NCI-H82 (cell line): ENCODE measurements around the gene UBTF.

Source experiments
- DNase-seq: peaks from one replicate; lab custom pipeline; 2025; lab: John Stamatoyannopoulos, UW

The UBTF gene

DNA sequence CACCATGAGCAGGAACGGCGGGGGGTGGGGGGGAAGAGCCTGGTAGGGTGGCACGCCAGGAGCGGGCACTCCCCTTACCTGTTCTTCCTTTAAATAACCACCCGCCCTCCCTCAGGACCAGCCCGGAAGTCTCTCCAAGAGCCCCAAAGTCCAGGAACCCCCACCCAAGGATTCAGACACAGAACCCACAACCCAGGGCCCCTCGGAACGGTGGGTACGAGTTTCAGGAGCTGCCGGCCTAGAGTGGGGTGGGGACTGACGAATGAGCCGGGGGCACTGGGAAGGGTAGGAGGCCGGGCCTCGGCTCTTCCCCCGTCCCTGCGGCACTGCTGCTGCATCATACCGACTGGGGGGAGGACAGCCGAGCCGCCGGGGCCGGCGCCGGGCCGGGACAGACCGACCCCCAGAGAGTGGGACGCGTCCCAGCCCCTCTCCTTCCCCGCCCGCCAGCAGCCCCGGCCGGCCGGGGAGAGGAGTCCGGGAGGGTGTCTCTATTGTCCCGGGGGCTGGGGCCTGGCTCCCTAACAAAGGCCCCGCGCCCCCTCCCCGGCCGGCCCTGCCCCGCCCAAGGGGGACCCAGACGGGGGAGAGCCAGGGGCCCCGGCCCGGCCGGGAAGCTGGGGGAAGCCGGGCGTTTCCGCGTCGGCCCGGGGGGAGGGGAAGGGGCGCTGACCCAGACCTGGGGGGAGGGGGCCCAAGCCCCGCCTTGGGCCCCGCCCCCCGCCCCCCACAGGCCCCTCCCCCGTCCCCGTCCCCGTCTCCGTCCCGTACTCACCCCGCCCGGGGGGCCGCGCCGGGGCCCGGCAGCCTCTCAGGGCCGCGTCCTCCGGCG, 20.5 kb downstream of the UBTF start:
- peak; percentile 71 for DNase-seq

DNA sequence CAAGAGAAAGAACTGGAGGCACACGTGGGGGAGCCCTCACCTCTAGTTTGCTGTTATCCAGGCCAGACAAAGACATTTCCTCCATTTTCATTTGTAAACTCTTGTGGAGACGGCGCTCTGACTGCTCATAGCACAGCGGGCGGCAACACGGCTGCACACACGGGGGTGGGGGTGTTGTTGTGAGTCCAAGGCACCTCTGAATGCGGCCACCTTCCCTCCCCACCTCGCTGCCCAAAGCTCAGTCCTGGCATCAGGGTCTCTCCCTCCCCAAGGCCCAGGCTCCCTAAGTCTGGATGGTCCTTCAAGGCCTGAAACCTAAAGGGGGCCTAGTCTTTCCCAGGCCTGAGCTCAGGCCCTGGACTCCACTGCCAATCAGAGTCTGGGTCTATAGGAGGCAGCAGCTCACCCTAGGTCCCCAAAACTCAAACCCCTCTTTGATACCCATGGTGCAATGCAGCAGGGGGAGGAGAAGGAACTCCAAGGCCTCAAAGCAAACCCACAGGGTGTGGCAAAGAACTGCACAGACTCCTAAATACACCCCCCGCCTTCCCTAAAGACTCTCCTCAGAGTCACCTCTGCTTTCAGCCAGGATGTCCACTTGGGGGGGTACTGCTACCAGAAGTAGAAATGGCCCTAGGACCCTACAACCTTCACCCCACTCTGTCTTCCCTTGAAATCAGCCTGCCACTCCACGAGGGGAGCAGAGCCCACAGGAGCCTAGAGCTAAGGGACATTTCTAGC, 21.3 kb downstream of the UBTF start:
- DNase-seq = no peak

DNA sequence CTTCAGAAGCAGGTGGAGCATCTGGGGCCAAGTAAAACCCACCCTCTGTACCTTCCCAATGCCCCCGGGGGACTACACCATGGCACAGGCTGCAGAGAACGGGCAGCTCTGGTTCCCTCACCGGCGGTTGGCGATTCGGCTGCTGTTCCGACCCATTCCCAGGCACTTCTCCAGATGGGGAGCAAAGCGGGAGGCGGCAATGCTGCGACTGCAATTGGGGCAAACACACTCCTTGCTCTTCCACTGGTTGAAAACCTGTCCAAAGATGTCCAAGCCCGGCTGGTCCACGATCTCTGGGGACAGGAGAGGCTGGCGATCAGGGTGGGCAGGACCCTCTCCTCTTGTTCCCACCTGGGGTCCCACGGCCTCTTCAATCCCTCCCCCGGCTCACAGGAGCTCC, 22.4 kb downstream of the UBTF start:
- no peak for DNase-seq

DNA sequence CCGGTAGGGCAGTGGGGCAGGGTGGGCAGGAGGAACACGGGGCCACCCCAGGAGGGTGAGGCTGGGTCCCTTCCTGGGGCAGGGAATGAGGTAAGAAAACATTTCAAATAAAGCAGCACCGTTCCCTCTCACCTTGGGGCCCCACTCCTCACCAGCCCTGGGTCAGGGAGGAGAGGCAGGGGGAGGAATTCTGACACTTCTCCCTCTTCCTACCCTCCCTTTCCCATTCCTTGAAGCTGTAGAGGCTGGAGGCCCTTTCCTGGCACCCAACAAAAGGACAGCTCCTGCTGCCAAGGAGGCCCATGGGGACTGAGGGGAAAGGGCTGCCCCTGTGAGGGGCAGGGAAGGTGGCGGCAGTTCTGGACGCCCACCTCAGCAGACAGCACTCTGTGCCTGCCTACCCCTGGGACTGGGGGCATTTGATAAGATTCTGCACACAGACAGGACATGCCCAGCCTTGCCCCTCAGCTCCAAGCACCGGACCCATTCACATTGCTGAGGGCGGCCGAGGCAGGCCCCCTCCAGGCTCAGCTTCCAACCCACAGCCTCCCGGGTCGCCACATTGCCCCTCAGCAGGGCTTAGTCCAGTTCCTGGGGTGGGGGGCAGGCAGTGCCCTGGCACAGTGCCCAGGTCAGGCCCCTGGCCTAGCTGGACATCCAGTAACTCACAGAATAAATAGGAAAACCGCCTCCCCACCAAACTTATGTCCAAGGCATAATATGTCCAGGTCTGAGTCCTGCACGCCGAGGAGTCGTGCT, 26.0 kb downstream of the UBTF start:
- no peak for DNase-seq

DNA sequence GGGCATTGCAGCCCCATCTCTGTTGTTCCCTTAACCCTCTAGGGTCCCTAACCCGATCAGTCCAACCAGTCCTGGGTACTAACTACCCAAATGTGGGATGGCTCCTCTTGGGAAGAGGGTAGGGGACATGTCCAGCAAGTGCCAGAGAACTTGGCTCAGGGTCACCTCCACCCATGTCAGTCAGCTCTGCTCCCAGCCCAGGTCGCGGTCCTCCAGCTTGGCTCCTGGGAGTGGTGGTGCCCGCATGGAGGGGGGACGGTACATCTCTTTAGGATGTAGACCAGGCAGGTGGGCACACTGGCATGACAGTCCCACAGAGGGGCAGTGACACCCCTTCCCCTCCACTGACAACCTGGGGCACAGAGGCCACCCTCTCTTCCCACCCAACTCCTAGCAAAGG, 26.7 kb downstream of the UBTF start:
- DNase-seq = no peak

DNA sequence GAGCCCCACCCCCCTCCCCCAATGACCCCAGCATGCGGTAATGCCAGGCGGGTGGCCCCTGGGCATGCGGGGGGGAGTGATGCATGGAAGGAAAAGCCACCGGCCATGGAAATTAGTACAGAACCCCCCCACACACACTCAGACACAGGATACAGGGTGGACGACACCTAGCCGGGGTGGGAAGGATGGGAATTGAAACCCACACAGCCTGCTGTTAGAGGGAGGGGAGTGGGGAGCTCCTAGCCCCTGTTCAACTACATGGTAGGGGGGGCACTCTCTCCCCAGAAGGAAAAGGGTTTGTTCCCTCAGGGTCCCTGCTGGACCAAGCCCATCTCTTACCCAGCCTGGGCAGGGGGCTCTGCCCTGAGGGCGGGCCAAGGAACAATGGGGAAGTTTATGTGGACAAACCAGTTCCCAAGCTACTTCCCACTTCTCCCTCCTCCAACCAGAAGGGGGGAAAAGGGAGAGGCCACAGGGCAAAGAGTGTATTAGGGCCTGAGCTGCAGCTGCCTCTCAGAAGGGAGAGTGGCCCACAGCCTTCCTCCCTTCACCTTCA, 27.5 kb downstream of the UBTF start:
- no peak for DNase-seq

DNA sequence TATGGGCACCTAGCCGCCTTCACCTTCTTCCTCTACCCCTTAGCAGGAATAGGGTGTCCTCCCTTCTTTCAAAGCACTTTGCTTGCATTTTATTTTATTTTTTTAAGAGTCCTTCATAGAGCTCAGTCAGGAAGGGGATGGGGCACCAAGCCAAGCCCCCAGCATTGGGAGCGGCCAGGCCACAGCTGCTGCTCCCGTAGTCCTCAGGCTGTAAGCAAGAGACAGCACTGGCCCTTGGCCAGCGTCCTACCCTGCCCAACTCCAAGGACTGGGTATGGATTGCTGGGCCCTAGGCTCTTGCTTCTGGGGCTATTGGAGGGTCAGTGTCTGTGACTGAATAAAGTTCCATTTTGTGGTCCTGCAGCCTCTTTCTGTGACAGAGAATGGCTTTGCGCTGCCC, 28.1 kb downstream of the UBTF start:
- no peak for DNase-seq

DNA sequence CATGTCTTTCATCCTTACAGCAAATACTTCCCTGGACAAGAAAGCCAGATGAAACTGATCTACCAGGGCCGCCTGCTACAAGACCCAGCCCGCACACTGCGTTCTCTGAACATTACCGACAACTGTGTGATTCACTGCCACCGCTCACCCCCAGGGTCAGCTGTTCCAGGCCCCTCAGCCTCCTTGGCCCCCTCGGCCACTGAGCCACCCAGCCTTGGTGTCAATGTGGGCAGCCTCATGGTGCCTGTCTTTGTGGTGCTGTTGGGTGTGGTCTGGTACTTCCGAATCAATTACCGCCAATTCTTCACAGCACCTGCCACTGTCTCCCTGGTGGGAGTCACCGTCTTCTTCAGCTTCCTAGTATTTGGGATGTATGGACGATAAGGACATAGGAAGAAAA, 29.0 kb downstream of the UBTF start:
- no peak for DNase-seq

DNA sequence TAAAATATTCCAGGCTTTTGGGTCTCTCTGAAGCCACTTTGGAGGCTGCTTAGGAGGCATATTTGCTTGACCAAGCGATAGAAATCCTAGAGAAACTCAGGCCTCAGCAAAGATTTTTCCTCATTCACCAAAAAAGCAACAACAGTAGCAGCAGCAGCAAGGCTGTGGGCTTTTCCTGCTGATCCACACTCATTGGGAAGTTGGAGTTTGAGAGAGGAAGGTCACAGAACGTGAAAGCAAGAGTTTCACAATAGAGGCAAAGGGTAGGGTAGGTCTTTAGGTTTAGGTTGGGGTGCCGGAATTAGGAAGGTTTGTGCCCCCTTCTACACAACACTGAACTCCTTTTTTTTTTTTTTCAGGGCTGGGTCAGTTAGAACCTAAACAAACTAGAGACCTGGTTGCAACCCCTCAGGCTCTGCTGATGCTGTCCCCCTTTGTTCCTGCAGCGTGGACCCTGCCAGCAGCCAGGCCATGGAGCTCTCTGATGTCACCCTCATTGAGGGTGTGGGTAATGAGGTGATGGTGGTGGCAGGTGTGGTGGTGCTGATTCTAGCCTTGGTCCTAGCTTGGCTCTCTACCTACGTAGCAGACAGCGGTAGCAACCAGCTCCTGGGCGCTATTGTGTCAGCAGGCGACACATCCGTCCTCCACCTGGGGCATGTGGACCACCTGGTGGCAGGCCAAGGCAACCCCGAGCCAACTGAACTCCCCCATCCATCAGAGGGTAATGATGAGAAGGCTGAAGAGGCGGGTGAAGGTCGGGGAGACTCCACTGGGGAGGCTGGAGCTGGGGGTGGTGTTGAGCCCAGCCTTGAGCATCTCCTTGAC, 30.7 kb downstream of the UBTF start:
- DNase-seq = no peak

DNA sequence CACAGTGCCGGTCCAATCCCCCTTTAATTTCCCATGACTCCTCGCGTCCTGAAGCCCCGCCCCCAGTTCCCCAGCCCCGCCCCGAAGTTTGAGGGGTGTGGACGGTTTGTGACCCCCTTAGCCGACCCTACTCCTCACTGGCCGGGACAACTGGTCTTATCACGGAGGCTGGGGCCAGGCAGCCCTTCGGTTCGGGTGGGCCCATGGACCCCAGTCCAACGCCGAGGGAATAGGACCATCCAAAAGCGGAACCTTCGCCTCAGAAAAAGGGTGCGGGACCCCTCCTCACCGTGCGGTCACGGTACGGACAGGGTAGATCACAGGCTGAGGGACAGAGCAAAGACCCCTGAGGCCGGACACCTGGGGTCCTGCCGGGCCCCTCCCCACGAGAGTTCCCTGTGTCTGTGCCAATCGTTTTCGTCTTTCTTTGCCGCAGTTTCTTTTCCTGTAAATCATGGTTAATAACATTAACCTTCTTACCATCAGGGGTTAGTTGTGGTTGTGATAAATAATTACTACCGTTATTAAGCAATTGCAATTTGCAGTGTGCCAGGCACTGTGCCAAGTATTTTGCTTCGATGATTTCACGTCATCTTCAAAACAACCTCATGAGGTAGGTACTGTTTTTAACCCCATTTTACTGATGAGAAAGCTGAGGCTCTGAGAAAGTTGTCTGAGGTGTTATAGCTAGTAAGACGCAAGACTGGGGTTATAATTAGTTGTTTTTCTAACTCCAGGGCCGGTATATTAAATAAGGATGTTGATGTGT, 32.2 kb downstream of the UBTF start:
- DNase-seq = peak; percentile 59

DNA sequence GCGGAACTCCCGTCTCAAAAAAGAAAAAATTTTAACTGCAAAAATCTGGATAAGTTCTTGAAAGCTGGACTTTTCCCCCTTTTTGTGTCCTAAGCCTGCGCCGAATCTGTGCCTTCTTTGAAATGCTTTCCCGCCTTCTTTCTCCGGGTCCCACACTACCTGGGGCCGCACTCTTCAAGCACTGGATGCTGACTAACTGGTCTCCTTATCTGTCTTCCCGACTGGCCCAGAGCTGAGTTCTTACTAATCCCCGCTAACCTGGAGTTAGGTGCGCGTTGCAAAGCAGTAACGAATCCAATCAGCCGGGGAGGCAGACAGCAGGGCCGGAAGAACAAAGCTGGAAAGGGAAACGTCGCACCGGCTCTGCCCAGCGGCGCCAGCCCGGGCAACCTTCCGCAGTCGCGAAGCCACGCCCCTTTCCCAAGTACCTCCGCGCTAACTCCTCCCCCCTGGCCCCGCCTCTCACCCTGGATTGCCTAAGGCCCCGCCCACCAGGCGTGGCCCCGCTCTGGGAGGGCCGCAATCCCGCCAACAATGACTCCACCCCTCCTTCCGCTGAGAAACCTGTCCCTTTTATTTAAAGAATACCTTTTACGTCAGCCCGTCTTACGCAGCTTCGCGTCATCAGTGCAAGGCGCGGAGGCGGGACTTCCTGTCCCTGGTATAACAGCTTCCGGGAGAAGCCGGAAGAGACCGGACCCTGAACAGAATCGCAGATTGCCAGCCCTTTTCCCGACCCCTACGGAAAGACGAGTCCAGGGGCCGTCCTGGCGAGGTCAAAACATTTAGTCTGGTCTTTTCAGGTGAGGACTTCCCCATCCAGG, 33.0 kb downstream of the UBTF start, which contains the start of gene TMUB2:
Gene TMUB2 (plus strand): TSS at position 666 of the 824 bp plus-strand sequence. CDS start 737 bp downstream, outside the sequence.
- peak; percentile 100 for DNase-seq

DNA sequence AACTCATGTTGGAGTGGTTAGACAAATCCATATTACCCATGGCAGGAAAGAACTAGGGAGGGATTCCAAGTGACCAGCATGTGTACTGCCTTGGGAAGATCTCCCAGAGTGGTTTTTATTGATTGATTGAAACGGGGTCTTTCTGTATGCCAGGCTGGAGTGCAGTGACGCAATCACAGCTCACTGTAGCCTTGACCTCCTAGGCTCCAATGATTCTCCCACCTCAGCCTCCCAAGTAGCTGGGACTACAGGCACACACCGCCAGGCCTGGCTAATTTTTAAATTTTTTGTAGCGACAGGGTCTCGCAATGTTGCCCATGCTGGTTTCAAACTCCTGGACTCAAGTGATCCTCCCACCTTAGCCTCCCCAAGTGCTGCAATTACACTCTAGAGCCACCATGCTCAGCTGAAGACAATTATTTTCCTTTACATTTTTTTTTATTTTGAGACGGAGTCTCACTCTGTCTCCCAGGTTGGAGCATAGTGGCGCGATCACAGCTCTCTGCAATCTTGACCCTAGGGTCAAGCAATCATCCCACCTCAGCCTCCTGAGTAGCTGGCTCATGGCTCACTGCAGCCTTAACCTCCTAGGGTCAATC, 35.2 kb downstream of the UBTF start:
- DNase-seq = no peak

DNA sequence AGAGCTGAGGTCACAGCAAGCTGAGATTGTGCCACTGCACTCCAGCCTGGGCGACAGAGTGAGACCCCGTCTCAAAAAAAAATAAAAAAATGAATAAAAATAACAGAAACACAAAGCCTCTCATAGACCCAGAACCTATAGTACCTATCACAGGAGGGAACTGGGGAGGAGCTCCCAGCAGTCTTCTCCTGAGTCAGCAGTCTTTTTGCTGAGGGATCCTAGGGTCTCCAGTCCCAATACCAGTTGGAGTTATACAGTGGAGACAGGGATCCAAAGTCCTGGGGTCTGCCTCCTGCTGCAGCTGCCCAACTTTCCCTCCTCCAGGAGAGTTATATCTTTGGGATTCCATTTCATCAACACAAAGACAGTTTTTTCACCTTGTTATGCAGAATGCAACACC, 36.5 kb downstream of the UBTF start:
- no peak for DNase-seq

DNA sequence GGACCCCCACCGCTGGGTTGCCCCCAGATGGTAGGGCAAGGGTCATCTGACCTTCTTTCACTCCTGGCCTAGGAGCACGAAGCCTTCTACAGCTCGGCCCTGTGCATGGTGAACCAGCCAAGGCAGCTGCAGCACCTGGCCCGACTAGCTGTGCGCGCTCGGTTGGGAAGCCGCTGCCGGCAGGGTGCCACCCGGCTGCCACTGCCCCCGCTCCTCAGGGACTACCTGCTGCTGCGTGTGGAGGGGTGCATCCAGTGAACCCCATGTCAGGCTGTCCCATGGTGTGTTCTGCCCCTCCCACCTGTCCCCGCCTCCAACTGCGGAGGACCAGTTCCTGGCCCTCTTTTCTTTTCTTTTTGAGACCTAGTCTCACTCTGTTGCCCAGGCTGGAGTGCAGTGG, 41.3 kb downstream of the UBTF start:
- no peak for DNase-seq

DNA sequence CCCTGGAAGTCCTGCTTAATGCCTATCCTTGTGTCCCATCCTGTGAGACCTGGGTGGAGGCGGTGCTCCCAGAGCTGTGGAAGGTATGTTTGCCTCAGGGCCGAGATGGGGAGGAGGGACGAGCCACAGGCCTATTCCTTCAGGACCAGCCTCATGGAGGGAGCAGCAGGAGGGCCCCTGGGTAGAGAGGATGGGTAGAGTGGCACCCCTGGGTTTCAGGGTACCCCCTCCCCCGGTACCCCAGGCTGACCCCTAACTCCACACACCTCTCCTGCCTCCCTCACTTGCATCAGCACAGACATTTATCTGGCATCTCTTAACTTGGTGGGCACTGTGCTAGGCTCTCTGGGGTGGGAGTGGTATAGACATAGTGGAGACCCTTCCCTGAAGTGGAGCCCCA, 41.8 kb downstream of the UBTF start:
- DNase-seq = no peak

DNA sequence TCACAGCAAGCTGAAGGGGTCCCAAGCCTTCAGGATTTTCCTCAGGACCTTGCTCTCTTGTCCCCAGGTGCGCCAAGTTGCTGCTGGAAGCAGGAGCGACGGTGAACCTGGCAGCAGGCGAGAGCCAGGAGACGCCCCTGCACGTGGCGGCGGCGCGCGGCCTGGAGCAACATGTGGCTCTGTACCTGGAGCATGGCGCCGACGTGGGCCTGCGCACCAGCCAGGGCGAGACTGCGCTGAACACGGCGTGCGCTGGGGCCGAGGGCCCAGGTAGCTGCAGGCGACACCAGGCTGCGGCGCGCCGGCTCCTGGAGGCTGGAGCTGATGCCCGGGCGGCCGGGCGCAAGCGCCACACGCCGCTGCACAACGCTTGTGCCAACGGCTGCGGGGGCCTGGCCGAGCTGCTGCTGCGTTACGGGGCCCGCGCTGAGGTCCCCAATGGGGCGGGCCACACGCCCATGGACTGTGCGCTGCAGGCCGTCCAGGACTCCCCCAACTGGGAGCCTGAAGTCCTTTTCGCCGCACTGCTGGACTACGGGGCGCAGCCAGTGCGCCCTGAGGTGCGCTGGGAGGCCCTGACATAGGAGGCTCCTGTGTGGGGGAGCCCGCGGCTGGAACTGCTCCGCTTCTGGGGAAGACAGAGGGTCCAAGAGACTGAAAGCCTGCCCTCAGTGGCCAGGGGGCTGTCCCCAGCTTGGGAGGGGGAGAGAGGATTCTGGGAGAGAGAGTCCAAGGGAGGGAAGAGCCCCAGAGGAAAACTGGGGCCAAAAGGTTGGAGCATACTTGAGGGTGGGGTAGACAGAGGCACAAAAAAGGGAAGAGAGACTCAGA, 42.6 kb downstream of the UBTF start:
- no peak for DNase-seq

DNA sequence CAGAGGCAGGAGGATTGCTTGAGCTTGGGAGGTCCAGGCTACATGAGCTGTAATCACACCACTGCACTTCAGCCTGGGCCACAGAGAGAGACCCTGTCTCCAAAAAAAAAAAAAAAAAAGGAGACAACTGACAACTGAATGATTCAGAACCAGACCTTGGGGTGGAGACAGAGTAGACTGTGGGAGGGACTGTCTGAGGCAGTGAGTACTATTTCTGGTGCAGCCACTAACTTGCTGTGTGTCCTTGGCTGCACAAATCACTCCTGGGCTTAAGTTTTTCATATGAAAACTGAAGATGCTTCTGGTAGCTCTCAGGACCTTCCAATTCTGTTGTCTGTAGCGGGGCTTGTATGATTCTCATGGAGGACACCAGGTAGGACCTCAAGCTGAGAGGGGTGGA, 43.2 kb downstream of the UBTF start:
- no peak for DNase-seq

DNA sequence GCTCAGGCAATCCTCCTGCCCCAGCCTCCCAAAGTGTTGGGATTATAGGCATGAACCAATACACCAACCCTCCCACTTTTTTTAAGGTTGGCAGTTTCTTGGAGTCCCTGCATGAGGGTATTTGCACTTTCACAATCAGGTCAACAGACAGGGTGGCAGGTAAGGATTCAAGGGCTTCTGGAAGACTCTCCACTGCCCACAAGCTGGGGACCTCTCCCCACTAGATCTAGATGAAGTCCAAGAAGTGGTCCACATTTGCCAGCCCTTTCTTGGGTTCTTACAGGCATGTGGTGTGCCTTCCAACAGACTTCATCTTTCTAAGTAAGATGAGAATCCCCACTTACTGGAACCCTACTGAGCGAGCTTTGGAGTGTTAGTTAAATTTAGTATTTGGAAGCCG, 45.0 kb downstream of the UBTF start:
- DNase-seq = no peak
